Endometrial microvascular endothelial cells (primary cell): Measurements from ENCODE around the gene PCSK5. TPM values are rescaled to one million over a fixed set of nuclear protein-coding genes. Genes with fewer than 3 reads are reported as not detected.

Source experiments
- in situ Hi-C: cut with HindIII; loops from 2 replicates; pipeline ENCODE4 v1.10.0; 2017; ENCODE audit warnings: low sequenced_read_pairs, low pct_unique_long_range_greater_than_20kb; ENCODE audit errors: inconsistent ontology term
- total RNA-seq: library from RNA; depleted of rRNA; stranded (reverse); fragments of >200 nt; gene quantifications from one replicate; pipeline ENCODE4 v1.2.3, GENCODE V29; 2015; ENCODE audit errors: inconsistent ontology term

Gene PCSK5
- total RNA-seq, 1 donor from 2014 or later = 4.9 TPM

GRCh38 chr9:76095585-76095984 is 205.1 kb downstream of the PCSK5 start:
- in situ Hi-C loops = no loop called here

- in situ Hi-C loops = no loop called here
Measured at GRCh38 chr9:76099516-76099915, 209.0 kb downstream of the PCSK5 start.

- in situ Hi-C loops = no loop called here
Measured at GRCh38 chr9:76101075-76101474, 210.6 kb downstream of the PCSK5 start.

- in situ Hi-C loops = no loop called here
Measured at GRCh38 chr9:76101491-76101890, 211.0 kb downstream of the PCSK5 start.

DNA sequence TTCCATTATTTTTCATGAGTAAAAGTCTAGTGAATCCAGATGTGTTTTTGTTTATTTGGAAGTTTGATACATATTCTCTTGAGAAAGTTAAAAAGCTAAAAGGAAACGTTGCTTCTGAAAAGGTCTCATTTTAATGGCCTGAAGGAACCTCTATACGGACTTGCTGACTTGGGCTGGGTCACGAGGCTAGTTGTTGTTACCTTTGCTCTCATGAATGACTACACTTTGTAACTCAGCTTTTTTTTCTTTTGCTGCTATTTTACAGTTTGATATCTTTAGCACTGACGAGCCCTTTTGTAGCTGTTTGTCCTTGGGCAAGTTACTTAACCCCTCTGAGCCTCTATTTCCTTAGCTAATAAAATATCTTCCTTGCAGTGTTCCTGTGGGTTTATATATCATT is 211.5 kb downstream of the PCSK5 start:
- in situ Hi-C loops = no loop called here

- in situ Hi-C loops = no loop called here
Measured at GRCh38 chr9:76103531-76104315, 213.2 kb downstream of the PCSK5 start.

GRCh38 chr9:76107482-76107881 is 217.0 kb downstream of the PCSK5 start:
- in situ Hi-C loops = no loop called here

- in situ Hi-C loops = no loop called here
Measured at GRCh38 chr9:76109953-76110352, 219.5 kb downstream of the PCSK5 start.

DNA sequence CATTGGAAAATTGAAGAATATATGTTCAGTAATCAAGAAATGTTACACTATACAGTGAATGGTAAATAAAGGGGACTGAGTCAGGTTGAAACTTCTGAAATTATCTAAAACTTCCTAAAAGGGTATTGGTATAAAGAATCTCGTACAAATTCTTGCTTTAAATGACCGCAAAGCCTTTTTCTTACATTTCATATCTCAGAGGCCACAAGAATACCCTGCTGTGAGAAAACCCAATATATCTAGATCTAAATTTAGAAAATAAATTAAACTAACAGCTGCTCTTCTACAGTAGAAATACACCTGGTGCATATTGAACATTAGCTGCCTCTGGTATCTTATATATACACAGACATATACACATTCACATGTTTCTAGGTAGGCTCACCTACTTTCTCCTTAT is 221.7 kb downstream of the PCSK5 start:
- in situ Hi-C loops = no loop called here

GRCh38 chr9:76114144-76114543 is 223.7 kb downstream of the PCSK5 start:
- in situ Hi-C loops = no loop called here

- in situ Hi-C loops = no loop called here
Measured at GRCh38 chr9:76115396-76115795, 224.9 kb downstream of the PCSK5 start.

GRCh38 chr9:76115982-76116646 is 225.6 kb downstream of the PCSK5 start:
- in situ Hi-C loops = no loop called here

DNA sequence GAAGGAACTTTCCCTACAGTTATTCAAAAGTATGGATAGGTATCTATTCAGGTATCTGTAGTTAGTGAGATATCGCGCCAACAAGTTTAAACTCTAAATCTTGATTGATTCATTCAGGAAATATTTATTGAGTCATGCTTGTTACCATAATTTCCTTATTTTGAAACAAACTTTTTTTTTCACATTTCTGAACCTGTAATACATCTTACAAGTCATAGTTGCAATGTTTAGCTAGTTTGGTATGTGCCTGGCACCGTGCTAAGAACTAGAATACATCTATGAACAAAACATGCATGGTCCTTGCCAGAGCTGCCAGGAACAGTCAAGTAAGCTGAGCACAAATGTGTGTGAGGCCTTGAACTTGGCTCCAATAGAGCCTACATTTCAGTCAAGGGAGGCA is 226.4 kb downstream of the PCSK5 start:
- in situ Hi-C loops = no loop called here

DNA sequence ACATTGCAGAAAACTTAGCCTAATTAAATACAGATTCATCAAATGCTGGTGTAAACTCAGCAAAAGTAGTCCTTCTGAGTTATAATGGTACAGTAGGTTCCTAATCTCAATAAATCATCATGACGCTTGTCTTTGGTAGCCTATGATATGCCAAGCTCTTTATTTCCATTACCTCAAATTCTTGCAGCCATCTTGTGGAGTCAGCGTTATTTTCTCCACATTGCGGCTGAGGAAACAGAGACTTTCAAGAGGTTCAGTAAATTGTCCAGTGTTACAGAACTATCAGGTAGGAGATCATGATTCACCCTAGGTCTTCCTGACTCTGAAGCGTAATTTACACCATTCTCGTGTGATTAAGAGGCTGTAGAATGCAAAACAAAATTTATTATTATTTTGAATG is 237.2 kb downstream of the PCSK5 start:
- in situ Hi-C loops = no loop called here

GRCh38 chr9:76135902-76136301 is 245.4 kb downstream of the PCSK5 start:
- in situ Hi-C loops = no loop called here

DNA sequence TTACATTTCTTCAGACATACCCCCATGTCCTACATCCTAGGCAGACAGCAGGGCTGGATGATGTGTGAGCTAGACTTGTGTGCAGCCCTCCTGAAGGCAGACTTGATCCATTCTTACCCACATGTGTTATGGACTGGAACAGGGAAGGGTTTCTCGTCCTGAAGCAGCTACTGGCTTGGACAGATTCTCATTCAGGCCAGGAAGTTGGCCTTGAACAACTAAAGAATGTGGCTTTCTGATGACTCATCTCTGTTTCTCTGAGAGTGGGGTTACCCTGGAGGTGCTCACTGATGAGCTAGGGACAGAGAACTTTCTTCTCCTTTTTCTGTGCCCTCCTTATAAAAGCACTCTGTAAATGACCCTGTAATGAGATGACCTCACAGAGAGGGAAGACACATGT is 246.5 kb downstream of the PCSK5 start:
- in situ Hi-C loops = no loop called here

DNA sequence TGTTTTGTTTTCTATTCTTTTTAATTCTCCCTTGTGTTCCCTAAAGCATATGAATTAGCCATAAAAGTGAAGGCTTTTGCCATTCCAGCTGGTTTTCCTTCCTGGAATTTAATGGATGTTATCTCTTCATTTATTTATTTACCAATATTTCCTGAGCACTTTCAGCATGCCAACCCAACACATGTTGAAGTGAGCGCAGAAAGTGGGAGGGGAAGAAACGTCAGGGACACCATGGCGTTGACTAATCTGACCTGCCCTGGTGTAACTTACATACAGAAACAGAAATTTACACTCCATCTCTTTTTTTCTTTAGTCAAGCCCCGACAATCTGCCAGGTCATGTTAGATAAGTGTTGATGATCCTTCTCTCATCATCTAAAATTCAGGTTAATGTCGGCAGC is 247.5 kb downstream of the PCSK5 start:
- in situ Hi-C loops = no loop called here

GRCh38 chr9:76138360-76138759 is 247.9 kb downstream of the PCSK5 start:
- in situ Hi-C loops = no loop called here

DNA sequence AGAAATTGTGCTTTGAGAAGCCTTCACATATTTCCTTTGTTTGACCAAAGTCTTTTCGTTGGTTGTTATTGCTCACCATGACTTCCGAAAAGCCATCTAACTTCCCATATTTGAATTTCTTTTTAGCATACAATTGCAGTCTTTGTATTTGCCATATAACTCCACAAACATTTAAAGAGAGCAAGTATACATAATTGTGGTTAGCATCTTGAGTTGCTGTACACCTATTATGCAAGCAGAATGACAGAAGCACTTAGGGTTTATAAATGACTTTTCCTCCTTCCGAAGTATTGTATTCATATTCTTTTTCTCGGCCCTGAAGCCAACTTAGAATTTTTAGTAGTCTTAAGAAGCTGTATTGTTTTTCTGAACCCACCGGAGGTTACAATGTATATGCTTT is 253.4 kb downstream of the PCSK5 start:
- in situ Hi-C loops = no loop called here

DNA sequence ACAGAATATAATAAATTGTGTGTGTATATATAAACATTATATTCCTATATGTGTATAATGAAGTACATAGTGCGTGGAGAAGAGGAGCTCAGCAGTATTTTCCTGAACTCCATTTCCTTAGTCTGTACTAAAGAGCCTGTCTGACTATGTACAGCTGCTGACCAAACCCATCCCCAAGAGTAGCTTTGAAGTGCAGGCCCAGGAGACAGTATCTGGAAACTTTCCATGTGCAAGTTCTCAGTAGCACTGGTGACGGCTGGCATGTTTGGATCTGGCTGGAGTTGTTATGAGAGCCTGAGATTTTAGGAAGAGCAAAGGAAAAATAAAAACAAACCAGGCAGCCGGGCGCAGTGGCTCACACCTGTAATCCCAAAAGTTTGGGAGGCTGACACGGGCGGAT is 259.5 kb downstream of the PCSK5 start:
- in situ Hi-C loops = no loop called here

- in situ Hi-C loops = no loop called here
Measured at GRCh38 chr9:76151267-76151666, 260.8 kb downstream of the PCSK5 start.
